Measurements from ENCODE around the gene ODC1. TPM values are rescaled to one million over a fixed set of nuclear protein-coding genes. Genes with fewer than 3 reads are reported as not detected.
"Not testable (repeated sequence)": the region's sequence is repeated elsewhere in the genome, so short reads cannot be mapped to it uniquely, and the experiment has no call there.

ODC1 gene
- total RNA-seq, 1 experiment from 2014 or later: 69.0 TPM

GRCh38 chr2:10452956-10453904, 5.1 kb upstream of the ODC1 start:
- DNase-seq (ENCODE audit: low read depth): no peak

DNA sequence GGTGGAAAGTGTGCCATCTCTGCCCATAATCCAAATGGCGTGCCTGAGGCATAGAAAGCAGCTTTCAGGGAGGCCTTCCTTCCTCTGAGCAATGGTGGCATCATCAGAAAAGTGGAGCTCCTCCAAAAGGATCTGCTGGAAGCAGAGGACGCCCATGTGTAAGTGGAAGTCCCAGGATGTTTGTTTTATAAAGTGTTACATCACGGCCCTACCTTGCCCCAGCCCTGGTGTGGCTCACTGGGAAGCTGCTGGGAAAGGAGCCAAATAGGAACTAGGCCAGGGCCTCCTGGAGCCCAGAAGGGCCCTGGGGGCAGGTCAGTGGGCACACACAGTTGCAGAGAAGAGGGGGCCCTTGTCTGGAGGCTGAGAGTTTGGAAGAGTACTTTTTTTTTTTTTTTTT, 4.2 kb upstream of the ODC1 start:
- DNase-seq (ENCODE audit: low read depth): peak; percentile 97

GRCh38 chr2:10451819-10452218, 3.7 kb upstream of the ODC1 start:
- DNase-seq (ENCODE audit: low read depth): no peak

GRCh38 chr2:10449838-10450691, 1.9 kb upstream of the ODC1 start:
- DNase-seq (ENCODE audit: low read depth): no peak

- no peak for DNase-seq (ENCODE audit: low read depth)
Measured at GRCh38 chr2:10449486-10449831, 1.3 kb upstream of the ODC1 start.

GRCh38 chr2:10448576-10449485, 704 bp upstream of the ODC1 start:
- no peak for DNase-seq (ENCODE audit: low read depth)

GRCh38 chr2:10447300-10447894, 730 bp downstream of the ODC1 start:
- DNase-seq (ENCODE audit: low read depth): peak; percentile 40

DNA sequence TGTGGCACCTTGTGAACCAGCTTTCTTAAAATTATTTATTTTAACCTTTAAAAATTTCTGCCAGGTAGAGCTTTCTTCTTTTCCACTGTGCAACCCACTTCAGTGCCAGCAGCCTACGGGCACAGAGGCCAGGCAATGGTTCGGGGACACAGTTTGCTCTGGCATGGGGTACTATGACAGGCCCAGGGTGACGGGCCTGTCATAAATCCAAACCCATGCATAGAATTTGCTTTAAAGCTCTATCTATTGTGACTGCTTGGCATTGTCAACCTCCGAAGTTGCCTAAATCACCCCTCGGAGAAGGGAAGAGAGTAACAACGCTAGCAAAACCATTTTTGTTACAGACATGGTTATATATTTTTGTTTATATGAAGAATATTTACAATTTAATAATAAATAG, 1.5 kb downstream of the ODC1 start:
- DNase-seq (ENCODE audit: low read depth): no peak

GRCh38 chr2:10444463-10444862, 3.7 kb downstream of the ODC1 start:
- DNase-seq (ENCODE audit: low read depth): peak; percentile 50

- DNase-seq (ENCODE audit: low read depth): not testable (repeated sequence)
Measured at GRCh38 chr2:10442469-10443126, 5.5 kb downstream of the ODC1 start.

- no peak for DNase-seq (ENCODE audit: low read depth)
Measured at GRCh38 chr2:10441948-10442347, 6.2 kb downstream of the ODC1 start.

DNA sequence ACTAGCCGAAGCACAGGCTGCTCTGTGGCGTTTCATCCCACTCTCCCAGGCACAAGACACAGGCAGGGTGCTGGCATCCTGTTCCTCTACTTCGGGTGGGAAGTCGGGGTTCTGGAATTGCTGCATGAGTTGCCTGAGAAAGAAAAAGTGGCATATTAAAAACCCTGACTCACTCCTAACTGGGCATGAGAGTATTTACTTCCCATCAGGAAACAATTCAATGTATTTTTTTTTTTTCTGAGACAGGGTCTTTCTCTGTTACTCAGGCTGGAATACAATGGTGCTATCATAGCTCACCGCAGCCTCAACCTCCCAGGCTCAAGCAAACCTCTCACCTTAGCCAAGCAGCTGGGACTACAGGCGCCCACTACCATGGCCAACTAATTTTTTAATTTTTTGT, 7.4 kb downstream of the ODC1 start:
- no peak for DNase-seq (ENCODE audit: low read depth)

GRCh38 chr2:10439971-10440370, 8.2 kb downstream of the ODC1 start:
- DNase-seq (ENCODE audit: low read depth): no peak

GRCh38 chr2:10439185-10439879, 8.8 kb downstream of the ODC1 start:
- DNase-seq (ENCODE audit: low read depth): peak; percentile 44

DNA sequence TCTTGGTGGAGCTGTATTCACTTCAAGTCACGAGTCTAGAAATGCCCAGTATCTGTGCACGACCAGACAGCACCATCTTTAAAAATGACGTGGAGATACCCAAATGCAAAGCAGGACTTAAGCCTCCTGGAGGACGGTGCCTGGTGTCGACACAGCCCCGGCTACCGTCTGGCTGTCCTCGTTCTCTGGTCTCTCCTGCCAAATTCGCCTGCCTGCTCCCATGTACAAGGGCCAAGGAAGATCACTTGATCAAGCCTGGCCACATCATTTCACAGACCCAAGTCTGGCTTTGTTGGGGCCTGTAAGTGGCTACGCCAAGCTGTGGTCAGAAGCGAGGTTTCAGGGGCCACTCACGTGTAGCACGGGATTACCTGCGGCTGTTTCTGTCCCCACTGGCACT, 9.4 kb downstream of the ODC1 start:
- DNase-seq (ENCODE audit: low read depth): no peak

GRCh38 chr2:10437806-10438205, 10.3 kb downstream of the ODC1 start:
- no peak for DNase-seq (ENCODE audit: low read depth)

DNA sequence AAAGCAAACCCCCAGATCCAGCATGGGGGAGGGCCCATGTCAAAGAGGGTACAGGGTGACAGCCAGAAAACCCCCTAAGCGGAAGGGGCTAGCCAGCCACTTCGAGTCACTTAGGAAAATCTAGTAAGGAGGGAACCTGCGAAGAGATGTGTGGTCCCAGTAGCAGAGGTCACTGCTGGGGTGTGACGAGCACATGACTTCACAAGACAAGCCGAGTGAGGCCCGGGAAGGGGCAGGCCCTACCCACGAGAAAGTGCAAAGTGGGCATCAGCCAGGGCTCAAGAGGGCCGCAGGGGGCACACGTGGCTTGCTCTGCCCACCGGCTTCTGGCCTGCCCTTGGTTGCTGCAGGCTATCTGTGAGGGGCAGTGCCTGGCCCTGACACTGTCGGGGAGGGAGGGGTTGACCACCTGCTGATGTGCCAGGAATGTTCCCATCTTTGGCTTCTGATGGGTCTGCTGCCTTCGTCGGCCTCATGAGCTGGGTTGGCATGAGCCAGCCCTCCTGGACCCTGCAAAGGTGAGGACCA, 11.5 kb downstream of the ODC1 start:
- no peak for DNase-seq (ENCODE audit: low read depth)

GRCh38 chr2:10435820-10436204, 12.3 kb downstream of the ODC1 start:
- no peak for DNase-seq (ENCODE audit: low read depth)

- DNase-seq (ENCODE audit: low read depth): peak; percentile 73
Measured at GRCh38 chr2:10434886-10435819, 13.0 kb downstream of the ODC1 start.
